Skin epidermis (tissue), 12 donors: Measurements from ENCODE around the gene MLYCD.

Experiments
- H3K27ac ChIP-seq, 21 experiments: fragments of 200-600 bp; sonication (generic) in 11 of 21; one replicate each; pipeline ENCODE4 v1.5.0; 2020; ENCODE audit warnings: mild to moderate bottlenecking in 3 of 21, inconsistent platforms in 2 of 21, moderate library complexity in 2 of 21
- H3K4me3 ChIP-seq, 7 experiments: fragments of 200-600 bp; sonication (generic) in 2 of 7; one replicate each; pipeline ENCODE4 v1.5.0; 2020; ENCODE audit warnings: inconsistent platforms in 2 of 7, mild to moderate bottlenecking in 2 of 7, moderate library complexity in 1 of 7

MLYCD gene

DNA sequence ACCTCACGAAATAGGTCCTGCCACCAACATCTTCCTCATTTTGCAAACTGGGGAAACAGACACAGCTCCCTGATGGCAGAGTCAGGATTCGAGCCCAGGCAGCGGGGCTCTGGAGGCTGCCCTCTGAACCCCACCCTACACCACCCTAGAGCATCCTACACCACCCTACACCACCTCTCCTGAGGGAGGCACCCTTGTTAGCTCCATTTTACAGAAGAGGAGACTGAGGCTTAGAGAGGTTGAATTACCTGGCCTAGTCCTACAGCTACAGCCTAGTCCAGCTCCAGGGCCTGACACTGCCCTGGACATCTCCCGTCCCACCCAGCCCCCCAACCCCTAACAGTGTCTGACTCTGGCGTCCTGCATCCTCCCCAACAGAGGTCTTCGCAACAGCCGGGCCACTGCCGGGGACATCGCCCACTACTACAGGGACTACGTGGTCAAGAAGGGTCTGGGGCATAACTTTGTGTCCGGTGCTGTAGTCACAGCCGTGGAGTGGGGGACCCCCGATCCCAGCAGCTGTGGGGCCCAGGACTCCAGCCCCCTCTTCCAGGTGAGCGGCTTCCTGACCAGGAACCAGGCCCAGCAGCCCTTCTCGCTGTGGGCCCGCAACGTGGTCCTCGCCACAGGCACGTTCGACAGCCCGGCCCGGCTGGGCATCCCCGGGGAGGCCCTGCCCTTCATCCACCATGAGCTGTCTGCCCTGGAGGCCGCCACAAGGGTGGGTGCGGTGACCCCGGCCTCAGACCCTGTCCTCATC lies 65.9 kb downstream of the MLYCD start:
- Histone ChIP-seq H3K27ac (no peak overlapping the region), H3K4me3 (no peak overlapping the region)

DNA sequence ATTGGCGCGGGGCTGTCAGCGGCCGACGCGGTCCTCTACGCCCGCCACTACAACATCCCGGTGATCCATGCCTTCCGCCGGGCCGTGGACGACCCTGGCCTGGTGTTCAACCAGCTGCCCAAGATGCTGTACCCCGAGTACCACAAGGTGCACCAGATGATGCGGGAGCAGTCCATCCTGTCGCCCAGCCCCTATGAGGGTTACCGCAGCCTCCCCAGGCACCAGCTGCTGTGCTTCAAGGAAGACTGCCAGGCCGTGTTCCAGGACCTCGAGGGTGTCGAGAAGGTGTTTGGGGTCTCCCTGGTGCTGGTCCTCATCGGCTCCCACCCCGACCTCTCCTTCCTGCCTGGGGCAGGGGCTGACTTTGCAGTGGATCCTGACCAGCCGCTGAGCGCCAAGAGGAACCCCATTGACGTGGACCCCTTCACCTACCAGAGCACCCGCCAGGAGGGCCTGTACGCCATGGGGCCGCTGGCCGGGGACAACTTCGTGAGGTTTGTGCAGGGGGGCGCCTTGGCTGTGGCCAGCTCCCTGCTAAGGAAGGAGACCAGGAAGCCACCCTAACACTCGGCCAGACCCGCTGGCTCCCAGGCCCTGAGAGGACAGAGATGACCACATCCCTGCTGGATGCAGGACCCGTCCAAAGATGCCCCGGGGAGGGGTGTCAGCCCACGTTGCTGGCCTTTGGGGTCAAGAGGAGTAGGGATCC lies 66.7 kb downstream of the MLYCD start:
- no peak overlapping the region for H3K27ac ChIP-seq
- H3K4me3 ChIP-seq: no peak overlapping the region

DNA sequence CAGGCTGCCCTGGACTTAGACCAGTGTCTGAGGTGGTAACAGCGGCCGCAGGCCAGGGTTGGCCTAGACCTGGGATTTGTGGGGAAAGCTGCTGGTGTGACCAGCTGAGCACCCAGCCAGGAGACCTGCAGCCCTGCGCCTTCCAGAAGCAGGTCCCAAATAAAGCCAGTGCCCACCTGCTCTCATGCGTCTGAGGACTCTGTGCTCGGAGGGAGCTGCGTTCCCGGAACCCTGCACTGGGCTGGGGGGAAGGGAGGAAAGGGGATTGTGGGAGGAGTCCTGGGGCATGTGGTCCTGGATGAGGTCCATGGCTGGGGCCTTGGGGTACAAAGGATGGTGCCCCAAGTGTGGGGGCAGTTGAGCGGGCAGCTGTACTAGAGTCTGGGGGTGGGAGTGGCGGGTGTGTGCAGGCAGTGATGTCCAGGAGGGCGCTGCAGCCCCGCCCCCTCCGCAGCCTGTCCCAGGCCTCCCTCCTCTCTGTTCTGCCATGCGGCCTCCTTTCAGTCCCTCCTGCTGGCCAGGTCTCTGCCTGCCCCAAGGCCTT lies 67.3 kb downstream of the MLYCD start:
- Histone ChIP-seq H3K27ac (no peak overlapping the region), H3K4me3 (no peak overlapping the region)

DNA sequence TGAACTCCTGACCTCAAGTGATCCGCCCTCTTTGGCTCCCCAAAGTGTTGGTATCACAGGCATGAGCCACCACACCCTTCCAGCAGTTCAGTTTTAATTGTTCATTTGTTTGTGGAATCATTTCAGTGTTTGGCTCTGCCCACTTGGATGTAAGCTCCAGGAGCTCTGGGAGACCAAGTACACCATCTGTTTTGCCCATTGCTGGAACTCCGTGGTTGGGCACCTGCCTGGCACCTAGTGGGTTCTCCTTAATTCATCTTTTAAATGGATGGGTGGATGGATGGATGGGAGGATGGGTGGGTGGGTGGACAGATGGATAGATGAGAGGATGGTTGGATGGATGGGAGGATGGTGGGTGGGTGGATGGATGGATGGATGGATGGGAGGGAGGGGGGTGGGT lies 68.2 kb downstream of the MLYCD start:
- Histone ChIP-seq H3K27ac (no peak overlapping the region), H3K4me3 (no peak overlapping the region)

DNA sequence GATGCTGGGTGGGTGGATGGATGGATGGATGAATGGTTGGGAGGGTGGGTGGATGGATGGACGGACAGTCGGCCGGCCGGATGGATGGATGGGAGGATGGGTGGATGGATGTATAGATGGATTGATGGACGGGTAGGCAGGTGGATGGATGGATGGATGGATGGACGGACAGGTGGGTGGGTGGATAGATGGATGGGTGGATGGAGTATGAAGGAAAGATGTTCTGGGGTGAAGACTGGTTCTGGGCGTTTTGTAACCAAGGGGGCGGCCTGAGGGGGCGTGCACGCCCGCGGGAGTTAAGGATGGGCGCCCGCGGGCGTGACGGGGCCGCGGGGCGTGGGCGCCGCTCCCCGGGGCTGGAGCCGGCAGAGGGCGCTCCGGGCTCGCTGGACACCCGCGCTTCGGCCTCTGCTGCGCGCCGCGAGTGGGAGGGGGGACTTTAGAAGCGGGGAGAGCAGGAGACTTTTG lies 69.0 kb downstream of the MLYCD start, which contains the start of gene NECAB2:
Gene NECAB2 (plus strand): TSS at position 407 of the 468 bp plus-strand sequence. CDS start 405 bp downstream, outside the sequence.
- H3K27ac ChIP-seq: no peak within 1 kb of the TSS
- H3K4me3 ChIP-seq: peak within 1 kb of the TSS in 1 of 7 experiments; percentile 19

DNA sequence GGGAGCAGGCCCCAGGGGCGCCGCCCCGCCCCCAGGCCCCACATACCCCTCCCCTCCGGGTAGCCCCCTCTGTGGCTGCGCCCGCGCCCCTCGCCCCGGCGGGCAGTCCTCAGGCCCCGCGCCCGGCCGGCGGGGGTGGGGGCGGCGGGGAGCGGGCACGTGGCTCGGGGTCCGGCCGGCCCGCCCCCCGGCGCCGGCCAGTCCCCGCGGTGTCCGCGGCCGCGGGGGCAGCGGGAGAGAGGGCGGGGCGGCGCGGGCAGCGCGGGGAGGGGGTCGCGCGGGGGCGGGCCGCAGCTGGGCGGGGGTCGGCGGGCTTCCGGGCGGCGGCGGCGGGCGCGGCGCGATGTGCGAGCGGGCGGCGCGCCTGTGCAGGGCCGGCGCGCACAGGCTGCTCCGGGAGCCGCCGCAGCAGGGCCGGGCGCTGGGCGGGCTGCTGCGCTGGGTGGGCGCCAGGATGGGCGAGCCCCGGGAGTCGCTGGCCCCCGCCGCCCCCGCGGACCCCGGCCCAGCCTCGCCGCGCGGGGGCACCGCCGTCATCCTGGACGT lies 69.5 kb downstream of the MLYCD start:
- H3K27ac ChIP-seq: no peak overlapping the region
- peak overlapping the region in 1 of 7 experiments; percentile 19 for H3K4me3 ChIP-seq

DNA sequence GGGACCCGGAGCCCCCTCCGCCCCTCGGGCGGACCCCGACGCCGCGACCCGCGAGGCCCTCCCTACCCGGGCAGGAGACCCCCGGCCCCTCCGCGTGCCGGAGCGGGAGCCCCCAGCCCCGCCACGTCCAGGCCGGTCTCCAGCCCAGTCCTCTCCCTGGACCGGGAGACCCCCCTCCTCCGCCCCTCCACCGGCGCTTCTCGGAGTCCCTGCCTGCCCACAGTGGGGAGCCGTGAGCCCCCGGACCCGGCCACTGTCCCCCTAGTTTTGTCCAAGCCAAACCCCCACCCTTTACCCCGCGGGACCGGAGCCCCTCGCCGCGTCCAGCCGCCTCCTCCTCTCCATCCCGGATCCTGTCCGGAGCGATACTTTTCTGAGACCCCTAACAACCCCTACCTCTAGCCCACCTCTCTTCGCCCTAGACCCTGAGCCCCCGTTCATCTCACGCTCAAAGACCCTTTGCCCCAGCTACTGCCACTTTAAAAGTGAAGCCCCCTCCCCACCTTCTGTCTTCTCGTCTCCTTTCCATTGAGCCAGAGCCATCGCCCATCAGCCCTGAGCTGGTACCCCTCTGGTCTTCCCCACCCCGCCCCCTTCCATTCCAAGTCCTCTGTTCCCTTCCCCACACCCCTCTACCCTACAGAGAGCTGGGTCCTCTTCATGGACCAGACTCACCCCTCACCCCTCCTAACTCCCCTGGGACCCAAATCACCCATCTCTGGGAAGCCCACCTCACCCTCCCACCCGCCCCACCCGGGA lies 70.2 kb downstream of the MLYCD start:
- Histone ChIP-seq H3K27ac (no peak overlapping the region), H3K4me3 (no peak overlapping the region)

DNA sequence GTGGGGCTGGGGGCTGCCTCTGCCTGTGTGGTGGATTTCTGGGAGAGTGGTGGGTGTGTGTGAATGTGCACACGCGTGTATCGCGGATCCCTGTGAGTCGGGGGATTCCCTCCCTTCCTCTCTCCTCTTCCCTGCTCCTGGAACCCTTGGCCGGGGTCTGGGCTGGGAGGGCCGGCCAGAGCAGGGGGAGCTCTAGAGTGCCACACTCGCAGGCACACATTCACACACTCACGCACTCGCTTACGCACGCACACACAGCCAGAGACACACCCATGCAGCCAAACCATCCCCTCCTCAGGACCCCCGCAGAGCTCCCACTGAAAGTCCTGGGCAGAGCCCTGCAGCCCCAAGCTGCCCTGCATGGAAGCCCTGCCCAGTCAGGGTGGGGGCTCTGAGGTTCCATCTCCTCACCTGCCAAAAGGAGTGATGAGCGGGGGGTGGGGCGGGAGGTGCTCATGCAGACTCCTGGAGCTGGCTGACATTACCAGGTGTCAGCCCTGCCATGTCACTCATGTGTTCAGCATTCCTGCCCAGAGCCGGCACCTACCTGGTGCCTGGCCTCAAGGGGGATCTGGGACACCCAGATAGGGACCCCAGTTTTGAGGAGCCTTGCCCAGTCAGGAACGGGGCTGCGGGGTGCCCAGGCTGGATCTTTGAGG lies 71.0 kb downstream of the MLYCD start:
- Histone ChIP-seq H3K4me3 (no peak overlapping the region), H3K27ac (no peak overlapping the region)

DNA sequence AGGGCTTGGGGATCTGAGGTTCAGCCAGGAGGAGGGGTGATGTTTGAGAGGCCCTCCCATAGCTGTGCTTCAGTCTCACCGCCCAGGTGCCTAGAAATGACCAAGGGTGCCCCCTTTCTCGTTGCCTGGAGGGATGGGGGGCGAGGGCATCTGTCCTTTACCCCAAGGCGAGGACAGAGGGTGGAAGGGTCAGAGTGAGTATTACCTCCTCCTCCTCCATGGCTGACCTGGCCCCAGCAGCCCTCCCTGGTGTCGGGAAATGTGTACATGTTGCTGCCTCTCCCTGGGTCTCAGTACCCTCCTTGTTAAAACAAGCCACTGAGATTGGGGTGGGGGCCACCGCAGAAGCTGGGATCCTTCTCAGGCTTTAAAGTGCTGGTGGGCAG lies 71.5 kb downstream of the MLYCD start:
- Histone ChIP-seq H3K27ac (no peak overlapping the region), H3K4me3 (no peak overlapping the region)

DNA sequence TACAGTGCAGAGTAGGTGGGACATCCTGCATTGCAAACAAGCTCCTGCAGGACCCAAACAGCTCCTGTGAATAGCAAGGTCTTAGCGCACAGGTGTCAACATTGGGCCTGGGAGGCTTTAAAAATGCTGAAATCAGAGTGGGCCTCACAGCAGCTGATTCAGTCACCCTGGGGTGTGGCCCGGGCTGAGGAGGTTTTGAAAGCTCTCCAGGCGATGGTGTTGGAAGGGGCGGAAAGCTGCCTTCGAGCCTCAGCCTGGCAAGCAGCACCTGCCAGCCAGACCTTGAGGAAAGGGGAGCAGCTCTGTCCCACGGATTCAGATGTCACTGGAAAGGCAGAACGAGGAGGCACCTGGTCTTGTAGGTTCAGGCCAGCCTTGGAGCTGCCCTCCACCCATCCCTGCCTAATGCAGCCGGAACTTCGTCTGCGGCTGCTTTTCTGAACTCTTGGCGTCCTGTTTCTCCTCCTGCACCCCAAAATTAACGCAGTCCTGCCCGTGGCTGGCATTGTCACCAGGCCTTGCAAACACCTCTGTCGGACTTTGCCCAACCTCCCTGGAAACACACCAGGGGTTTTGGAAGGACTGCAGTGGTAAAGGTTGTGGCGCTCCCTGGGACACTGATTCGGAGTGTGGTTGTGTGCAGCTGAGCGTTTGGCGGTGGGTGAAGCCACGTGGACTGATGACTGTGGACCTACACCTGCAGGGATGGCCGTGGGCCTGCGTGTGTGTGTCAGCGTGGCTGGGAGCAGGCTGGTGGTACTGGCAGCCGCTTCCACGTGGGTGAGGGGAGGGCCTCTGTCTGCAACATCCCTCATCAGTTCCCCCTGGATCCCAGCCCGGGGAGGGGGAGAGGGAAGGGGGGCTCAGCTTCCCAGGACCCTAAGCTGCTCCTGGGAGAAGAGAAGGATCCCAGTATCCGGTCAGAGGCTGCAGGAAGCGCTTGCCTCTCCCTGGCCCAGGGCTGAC lies 72.5 kb downstream of the MLYCD start:
- Histone ChIP-seq H3K27ac (no peak overlapping the region), H3K4me3 (no peak overlapping the region)

DNA sequence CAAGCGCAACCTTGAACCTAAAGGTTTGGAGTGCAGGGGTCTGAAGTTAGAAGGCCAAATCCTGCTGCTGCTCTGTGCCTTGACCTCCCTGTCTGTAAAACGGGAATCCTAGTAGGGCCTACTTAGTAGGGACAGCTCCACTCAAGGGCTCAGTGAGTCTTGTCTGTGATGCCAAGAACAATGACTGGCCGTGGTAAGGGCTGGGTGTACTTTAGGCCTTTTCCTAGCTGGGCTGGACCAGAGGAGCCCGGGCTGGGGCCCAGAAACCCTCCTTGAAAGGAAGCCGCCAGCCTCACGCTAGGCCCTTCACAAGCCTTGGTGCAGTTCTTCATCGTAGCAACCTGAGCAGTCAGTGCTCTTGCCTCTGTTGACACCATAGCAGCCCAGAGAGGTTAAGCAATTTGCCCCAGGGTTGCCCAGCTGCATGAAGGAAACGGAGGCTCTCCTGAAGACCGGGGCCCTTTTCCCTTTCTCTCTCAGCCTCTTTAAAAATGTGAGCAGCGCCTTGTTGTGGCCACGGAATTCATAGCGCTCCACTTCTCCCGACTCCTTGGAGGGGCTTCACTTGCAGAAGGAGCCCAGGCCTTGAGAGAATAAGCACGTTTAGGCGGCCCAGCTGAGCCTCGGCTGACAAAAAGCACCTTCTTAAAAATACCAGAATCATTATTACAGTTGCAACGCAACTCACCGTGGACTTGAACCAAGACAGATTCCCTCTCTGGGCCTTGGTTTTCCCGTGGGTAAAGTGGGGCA lies 73.5 kb downstream of the MLYCD start:
- no peak overlapping the region for H3K4me3 ChIP-seq

DNA sequence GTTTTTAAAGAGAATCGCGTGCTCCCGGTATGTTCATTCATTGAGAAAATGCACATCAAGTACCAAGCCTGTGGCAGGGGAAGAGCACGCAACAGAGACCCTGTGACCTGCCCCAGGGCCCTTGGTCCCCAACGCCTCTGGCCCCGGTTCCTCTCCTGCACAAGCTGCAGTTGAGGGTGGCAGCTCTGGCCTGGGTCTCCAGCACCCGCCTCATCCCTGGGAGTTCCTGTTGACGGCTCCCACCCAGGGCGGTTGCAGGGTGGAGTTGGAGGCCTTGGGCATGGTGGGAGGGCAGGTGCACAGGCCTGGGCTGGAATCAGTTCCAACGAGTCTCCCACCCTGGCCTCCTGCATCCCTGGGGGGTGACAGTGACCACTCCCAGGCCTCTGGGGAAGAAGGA lies 74.2 kb downstream of the MLYCD start:
- Histone ChIP-seq H3K27ac (no peak overlapping the region), H3K4me3 (no peak overlapping the region)

More for the DNA sequence above, 73.5 kb downstream of the MLYCD start:
- no peak overlapping the region for H3K27ac ChIP-seq

DNA sequence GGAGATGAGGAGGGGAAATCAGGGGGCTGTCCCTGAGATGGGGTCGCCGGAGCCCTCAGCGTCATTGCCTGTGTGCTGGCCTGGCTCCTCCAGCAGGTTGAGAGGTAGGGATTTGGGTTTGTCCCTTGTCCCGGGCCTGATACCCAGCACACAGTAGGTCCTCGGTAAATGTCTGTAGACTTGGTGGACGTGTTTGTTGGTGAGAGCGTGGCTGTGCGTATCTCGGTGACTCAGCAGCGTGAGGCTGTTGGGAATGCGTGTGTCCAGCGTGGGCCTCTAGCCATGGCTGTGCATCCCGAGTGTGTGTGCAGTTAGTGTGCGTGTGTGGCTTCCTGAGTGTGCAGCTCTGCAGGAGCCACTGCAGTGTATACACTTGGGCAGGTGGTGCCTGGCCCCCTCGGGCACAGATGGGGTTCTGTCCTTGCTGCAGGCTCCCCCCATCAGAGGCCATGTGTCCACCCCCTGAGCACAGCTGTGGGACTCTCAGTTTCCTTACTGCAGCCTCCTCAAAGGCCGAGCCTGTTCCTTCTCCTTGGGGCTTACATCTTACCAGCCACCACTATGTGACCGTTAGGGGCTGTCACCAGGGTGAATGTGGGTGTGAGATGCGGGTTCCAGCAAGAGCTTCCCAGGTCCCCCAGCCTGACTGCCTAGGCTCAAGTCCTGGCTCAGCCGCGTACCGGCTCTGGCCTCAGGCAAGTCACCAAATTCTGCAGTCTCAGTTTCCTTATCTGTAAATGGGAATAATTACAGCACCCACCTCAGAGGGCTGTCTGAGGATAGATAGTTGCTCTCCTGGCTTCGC lies 74.9 kb downstream of the MLYCD start:
- H3K27ac ChIP-seq: no peak overlapping the region

DNA sequence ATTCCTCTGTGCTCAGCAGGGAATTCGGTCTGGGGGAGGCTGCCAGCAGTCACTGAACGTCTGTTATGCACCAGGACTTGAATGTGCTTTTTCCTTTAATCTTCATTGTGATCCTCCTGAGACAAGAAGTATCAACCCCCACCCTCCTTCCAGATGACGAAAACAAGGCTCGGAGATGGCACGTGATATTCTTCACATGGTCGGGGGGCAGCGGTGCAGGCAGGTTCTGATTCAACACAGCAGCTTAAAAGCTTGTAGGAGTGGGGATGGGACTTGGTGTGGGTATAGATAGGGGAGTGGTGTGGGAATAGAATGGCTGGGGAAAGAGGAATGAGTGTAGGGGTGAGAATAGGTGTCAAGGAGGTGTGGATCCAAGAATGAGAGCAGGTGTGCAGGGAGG lies 75.6 kb downstream of the MLYCD start:
- H3K27ac ChIP-seq: no peak overlapping the region

More for the DNA sequence above, 74.9 kb downstream of the MLYCD start:
- H3K4me3 ChIP-seq: no peak overlapping the region

DNA sequence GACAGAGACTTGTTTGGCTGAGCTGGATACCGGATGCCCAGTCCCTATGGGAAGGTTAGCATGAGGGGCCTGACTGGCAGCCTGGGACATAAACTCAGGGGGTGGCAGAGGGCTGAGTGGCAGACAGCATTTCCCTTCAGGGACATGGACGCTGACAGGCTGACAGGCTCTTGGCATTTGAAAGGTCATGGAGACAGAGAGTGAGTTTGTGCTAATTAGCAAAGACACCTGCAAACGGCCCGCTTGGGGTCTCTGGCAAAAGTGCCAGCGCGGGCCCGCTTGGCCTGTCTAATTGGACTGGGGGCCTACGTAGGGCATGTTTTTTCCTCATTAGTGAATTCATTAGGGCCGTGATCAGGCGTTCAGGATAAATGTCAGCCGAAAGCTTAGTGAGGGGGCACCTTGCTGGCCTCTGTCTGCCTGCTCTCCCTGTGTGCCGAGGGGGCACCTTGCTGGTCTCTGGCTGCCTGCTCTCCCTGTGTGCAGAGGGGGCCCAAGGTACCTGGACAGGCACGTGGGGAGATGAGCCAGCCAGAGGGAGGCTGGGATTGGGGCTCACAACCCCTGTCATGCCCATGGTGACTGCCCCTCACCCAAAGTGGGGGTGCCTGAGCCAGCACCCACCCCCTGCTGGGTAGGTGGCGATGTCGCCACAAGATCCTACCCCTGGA lies 76.8 kb downstream of the MLYCD start:
- Histone ChIP-seq H3K4me3 (no peak overlapping the region), H3K27ac (no peak overlapping the region)

More for the DNA sequence above, 75.6 kb downstream of the MLYCD start:
- no peak overlapping the region for H3K4me3 ChIP-seq
